Kidney (tissue), 14 donors: Measurements from ENCODE around the gene RAPGEF6. TPM values are rescaled to one million over a fixed set of nuclear protein-coding genes. Genes with fewer than 3 reads are reported as not detected.

Experiments
- DNase-seq, 5 donors: peaks; one replicate each; pipeline ENCODE4 v3.0.0-alpha.2; 2013 to 2020
- FAIRE-seq: peaks from 2 replicates; lab custom pipeline; 2012; peaks lifted over from hg19 to GRCh38; lab: Jason Lieb, UNC
- H3K27ac ChIP-seq, 2 donors: one replicate each; pipeline ENCODE4 v1.7.0; 2013; ENCODE audit warnings: low read depth in 2 of 2, low read length in 2 of 2, inconsistent platforms in 1 of 2
- H3K27me3 ChIP-seq: one replicate; pipeline ENCODE4 v1.7.1; 2013; ENCODE audit warnings: low read length, inconsistent platforms; ENCODE audit not compliant: control insufficient read depth, insufficient read depth
- H3K36me3 ChIP-seq, 3 donors: one replicate each; pipeline versions ENCODE4 v1.7.0 to v1.7.1; 2013; ENCODE audit warnings: low read length in 3 of 3, control low read depth in 1 of 3, inconsistent platforms in 1 of 3; ENCODE audit not compliant: insufficient read depth in 3 of 3, control insufficient read depth in 2 of 3
- H3K4me1 ChIP-seq, 3 donors: one replicate each; pipeline versions ENCODE4 v1.7.0 to v1.7.1; 2013; ENCODE audit warnings: low read length in 3 of 3, inconsistent platforms in 1 of 3, low read depth in 1 of 3; ENCODE audit not compliant: control insufficient read depth in 2 of 3, insufficient read depth in 2 of 3
- H3K4me3 ChIP-seq, 3 donors: one replicate each; pipeline versions ENCODE4 v1.7.0 to v1.8.1; 2013; ENCODE audit warnings: low read length in 3 of 3, control low read depth in 1 of 3, inconsistent platforms in 1 of 3
- H3K9ac ChIP-seq, 3 donors: one replicate each; pipeline versions ENCODE4 v1.7.0 to v1.7.1; 2013; ENCODE audit warnings: low read length in 3 of 3, control low read depth in 1 of 3, inconsistent platforms in 1 of 3
- H3K9me3 ChIP-seq, 3 donors: one replicate each; pipeline versions ENCODE4 v1.7.0 to v1.7.1; 2013; ENCODE audit warnings: low read length in 3 of 3, control low read depth in 1 of 3, inconsistent platforms in 1 of 3; ENCODE audit not compliant: control insufficient read depth in 2 of 3, insufficient read depth in 1 of 3
- intact Hi-C: fragments of 100-400 bp; cut with DNase I; formaldehyde crosslinking; loops from one replicate; pipeline ENCODE4 v1.11.1; 2022
- polyA plus RNA-seq: library from polyadenylated mRNA; stranded (reverse); fragments of 350-450 nt; fragmentation: Illumina TruSeq; extraction: RNeasy Lipid Tissue Mini Kit (QIAGEN cat#74804); gene quantifications from one replicate; pipeline ENCODE4 v1.2.3, GENCODE V29; 2014; ENCODE audit warnings: low read depth, low replicate concordance; ENCODE audit not compliant: insufficient read depth
- total RNA-seq: library from RNA; stranded (reverse); fragmentation: NEBNext Ultra II Directional; extraction: Animal tissue kit (Norgen Biotek cat#: 25700); gene quantifications from one replicate; pipeline ENCODE4 v1.2.1, GENCODE V29; 2021
- TF ChIP-seq, protein P1 (sequence below): IDR thresholded peaks from 3 replicates; pipeline ENCODE4 v1.5.1; 2012; ENCODE audit warnings: mild to moderate bottlenecking, moderate library complexity, borderline replicate concordance; ENCODE audit not compliant: insufficient read depth; ENCODE audit errors: extremely low read depth
- donor health status: control.
- donor health status: control.
- donor health status: control.
- donor health status: control.
- donor health status: control.
- donor health status: DM: yes; HTN: yes; CAD: no.
- donor health status: Normal renal cell carcinoma (clear cell type).

RAPGEF6 gene
- total and polyA plus RNA-seq, 2 donors from 2014 or later = 1.8 to 28.6 TPM

DNA sequence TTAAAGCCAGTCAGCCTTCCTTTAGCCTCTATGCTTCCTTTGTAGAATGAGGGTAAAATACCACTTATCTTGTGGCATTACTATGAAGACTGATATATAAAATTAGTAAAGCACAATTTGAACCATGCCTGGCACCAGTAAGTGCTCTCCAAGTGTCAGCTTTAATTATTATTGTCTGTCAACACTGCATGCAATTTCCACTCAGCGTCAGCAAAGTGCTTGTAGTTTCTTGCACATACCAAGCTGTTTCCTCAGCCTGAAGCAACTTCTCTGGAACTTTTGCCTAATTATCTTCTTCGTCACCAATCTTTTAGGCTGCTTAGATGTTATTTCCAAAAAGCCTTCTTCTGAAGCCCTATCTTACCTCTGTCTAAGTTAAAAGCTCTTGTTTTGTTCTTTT, 193.8 kb downstream of the RAPGEF6 start:
- Histone ChIP-seq H3K4me3 (no peak overlapping the region), H3K27ac (no peak overlapping the region), H3K4me1 (no peaks in the 10 kb centered on the region), H3K9ac (no peak overlapping the region), H3K36me3 (peaks cover 3 to 16% (median 13%) of the 10 kb centered on the region in 3 donors), H3K27me3 (no peaks in the 10 kb centered on the region), H3K9me3 (no peaks in the 10 kb centered on the region)
- TF ChIP-seq, protein P1, sequence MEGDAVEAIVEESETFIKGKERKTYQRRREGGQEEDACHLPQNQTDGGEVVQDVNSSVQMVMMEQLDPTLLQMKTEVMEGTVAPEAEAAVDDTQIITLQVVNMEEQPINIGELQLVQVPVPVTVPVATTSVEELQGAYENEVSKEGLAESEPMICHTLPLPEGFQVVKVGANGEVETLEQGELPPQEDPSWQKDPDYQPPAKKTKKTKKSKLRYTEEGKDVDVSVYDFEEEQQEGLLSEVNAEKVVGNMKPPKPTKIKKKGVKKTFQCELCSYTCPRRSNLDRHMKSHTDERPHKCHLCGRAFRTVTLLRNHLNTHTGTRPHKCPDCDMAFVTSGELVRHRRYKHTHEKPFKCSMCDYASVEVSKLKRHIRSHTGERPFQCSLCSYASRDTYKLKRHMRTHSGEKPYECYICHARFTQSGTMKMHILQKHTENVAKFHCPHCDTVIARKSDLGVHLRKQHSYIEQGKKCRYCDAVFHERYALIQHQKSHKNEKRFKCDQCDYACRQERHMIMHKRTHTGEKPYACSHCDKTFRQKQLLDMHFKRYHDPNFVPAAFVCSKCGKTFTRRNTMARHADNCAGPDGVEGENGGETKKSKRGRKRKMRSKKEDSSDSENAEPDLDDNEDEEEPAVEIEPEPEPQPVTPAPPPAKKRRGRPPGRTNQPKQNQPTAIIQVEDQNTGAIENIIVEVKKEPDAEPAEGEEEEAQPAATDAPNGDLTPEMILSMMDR = no peak
- DNase-seq (no peak), FAIRE-seq (no peak)
- intact Hi-C loops = no loop called here

DNA sequence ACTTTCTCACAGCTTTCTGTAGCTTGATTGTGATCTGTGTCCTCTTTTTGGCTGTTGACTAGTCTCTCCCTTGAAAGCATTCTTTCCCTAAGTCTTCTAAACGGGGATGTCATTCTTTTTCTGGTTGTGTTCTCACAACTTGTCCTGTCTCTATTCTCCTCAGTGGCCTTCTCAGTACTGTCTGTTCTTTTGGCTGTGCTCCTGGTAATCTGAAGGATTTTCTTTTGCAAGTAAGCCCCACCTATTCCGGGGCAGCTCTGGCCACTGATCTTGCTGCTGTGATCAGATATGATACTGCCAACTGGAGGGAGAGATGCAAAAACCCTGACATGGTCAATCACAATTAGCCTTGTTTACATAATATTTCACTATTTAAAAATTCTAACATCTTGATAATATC, 198.9 kb downstream of the RAPGEF6 start:
- H3K9me3 ChIP-seq = no peaks in the 10 kb centered on the region
- no peak overlapping the region for H3K4me3 ChIP-seq
- intact Hi-C loops = no loop called here
- TF ChIP-seq, protein P1 = no peak
- DNase-seq (no peak), FAIRE-seq (no peak)
- H3K36me3 ChIP-seq = peaks cover 0 to 19% (median 13%) of the 10 kb centered on the region in 3 donors
- H3K4me1 ChIP-seq = no peaks in the 10 kb centered on the region
- H3K9ac ChIP-seq = no peak overlapping the region
- H3K27me3 ChIP-seq = no peaks in the 10 kb centered on the region
- no peak overlapping the region for H3K27ac ChIP-seq

DNA sequence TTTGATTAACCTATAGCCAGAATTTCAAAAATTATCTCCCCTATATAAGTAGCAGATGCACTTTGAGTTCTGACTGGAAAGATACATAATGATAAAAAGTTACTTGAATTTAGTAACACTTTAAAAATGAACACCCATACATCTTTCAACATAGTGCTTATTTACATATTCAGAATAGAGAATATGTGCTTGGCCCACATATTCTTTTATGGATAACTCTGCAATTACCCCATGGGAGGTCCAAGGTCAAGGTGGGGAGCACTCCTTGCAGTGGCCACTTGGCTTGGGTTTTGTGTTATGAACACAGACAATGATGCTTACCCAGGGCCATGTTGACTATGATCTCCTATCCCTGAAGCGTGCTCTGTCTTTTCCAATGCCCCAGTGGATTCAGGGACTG, 201.9 kb downstream of the RAPGEF6 start:
- Histone ChIP-seq H3K4me1 (no peaks in the 10 kb centered on the region), H3K36me3 (peaks cover 0 to 23% (median 3%) of the 10 kb centered on the region in 3 donors), H3K9me3 (no peaks in the 10 kb centered on the region), H3K27ac (no peak overlapping the region), H3K27me3 (no peaks in the 10 kb centered on the region), H3K4me3 (no peak overlapping the region), H3K9ac (no peak overlapping the region)
- DNase-seq (no peak), FAIRE-seq (no peak)
- intact Hi-C loops = no loop called here
- TF ChIP-seq, protein P1 = no peak

DNA sequence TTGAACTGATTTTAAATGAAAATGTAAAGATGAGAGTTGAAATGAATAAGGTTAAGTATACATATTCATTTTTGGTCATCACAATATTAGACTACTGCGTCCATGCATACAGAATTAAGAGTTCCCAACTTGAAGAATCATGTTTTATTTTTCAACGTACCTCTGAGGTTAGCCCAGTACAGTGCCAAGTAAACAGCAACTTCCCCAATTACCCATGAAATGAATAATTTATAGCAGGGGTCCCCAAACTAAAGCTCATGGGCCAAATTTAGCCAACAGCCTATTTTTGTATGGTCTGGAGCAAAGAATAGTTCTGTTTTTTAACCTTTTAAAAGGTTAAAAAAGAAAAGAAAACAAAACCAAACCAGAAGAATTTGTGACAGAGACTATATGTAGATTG, 203.2 kb downstream of the RAPGEF6 start:
- peaks cover 0 to 22% (median 0%) of the 10 kb centered on the region in 3 donors for H3K36me3 ChIP-seq
- no peak overlapping the region for H3K27ac ChIP-seq
- no peaks in the 10 kb centered on the region for H3K9me3 ChIP-seq
- H3K4me3 ChIP-seq = no peak overlapping the region
- H3K27me3 ChIP-seq = no peaks in the 10 kb centered on the region
- no peaks in the 10 kb centered on the region for H3K4me1 ChIP-seq
- H3K9ac ChIP-seq = no peak overlapping the region
- no peak for FAIRE-seq
- DNase-seq = no peak
- TF ChIP-seq, protein P1 = no peak
- intact Hi-C loops = no loop called here
